Sigmoid colon (tissue), 4 donors: ENCODE results near the gene SH2B2.

Experiments used
- CTCF ChIP-seq, 4 experiments: fragments of 450-650 bp in 3 of 4; fragments of 200-600 bp in 1 of 4; IDR thresholded peaks; one replicate each; pipeline ENCODE4 v1.5.1; 2016 to 2019; ENCODE audit warnings: antibody characterized with exemption in 4 of 4, mild to moderate bottlenecking in 3 of 4, moderate library complexity in 2 of 4
- POLR2AphosphoS5 ChIP-seq, 4 donors: sonication (generic); formaldehyde crosslinking; IDR thresholded peaks; one replicate each; pipeline ENCODE4 v1.6.1; 2017; ENCODE audit warnings: antibody characterized with exemption in 4 of 4

- no peak for TF ChIP-seq POLR2AphosphoS5 (IDR thresholded peaks at IDR 0.05)
- TF ChIP-seq CTCF (IDR thresholded peaks at IDR 0.05), result no peak
Measured at GRCh38 chr7:102284399-102284798, 2.3 kb upstream of the SH2B2 start.
